HepG2 (cell line): ENCODE measurements around the gene STH. TPM values are rescaled to one million over a fixed set of nuclear protein-coding genes. Genes with fewer than 3 reads are reported as not detected.

ENCODE experiments used
- ATAC-seq: fragments of 200-7000 bp; cut with Tn5 transposase; 3 replicates; pipeline ENCODE4 v1.9.1; 2020; ENCODE audit warnings: mild to moderate bottlenecking, moderate library complexity
- BruUV-seq: library from RNA; stranded (reverse); fragments of 400-500 nt; replicated peaks from 2 replicates; lab custom pipeline; 2021; lab: Mats Ljungman, UMichigan
- CTCF ChIA-PET: fragments of 300-600 bp; formaldehyde crosslinking; extraction: SDS; loops from one replicate; lab custom pipeline; 2021; ENCODE audit warnings: low total read pairs, inconsistent platforms, low intra/inter-chr PET ratio; lab: Yijun Ruan, JAX
- POLR2A ChIA-PET: fragments of 350-600 bp; sonication (Branson Sonifier 250); formaldehyde crosslinking; loops from one replicate; lab custom pipeline; 2020; ENCODE audit warnings: antibody characterized with exemption, inconsistent platforms; lab: Yijun Ruan, JAX
- DNase-seq: peaks from one replicate; pipeline ENCODE4 v3.0.0-alpha.2; 2015; ENCODE audit warnings: low spot score
- FAIRE-seq: peaks from 3 replicates; lab custom pipeline; 2011; peaks lifted over from hg19 to GRCh38; lab: Jason Lieb, UNC
- H2AFZ ChIP-seq: one replicate; pipeline ENCODE4 v1.6.1; 2011; ENCODE audit warnings: low read length, inconsistent platforms
- H3K27ac ChIP-seq: fragments of 300-600 bp; 3 replicates; pipeline ENCODE4 v1.8.0; 2011; ENCODE audit warnings: mixed run types, mild to moderate bottlenecking, mixed read lengths, low read length, inconsistent platforms; ENCODE audit not compliant: insufficient read depth; ENCODE audit errors: extremely low read length
- H3K27me3 ChIP-seq, 2 experiments: fragments of 200-600 bp in 1 of 2; 2 replicates in 1 of 2; 3 replicates in 1 of 2; pipeline versions ENCODE4 v1.6.0 to v1.8.0; 2011; ENCODE audit warnings: low read length in 2 of 2, mild to moderate bottlenecking in 2 of 2, moderate library complexity in 2 of 2, inconsistent platforms in 1 of 2; ENCODE audit not compliant: insufficient read depth in 2 of 2, control insufficient read depth in 1 of 2
- H3K36me3 ChIP-seq, 2 experiments: fragments of 200-600 bp in 1 of 2; replicated peaks in 1 of 2; 2 replicates in 1 of 2; 3 replicates in 1 of 2; pipeline versions ENCODE4 v1.5.1 to v1.8.0; 2011; ENCODE audit warnings: low read length in 2 of 2, inconsistent platforms in 1 of 2; ENCODE audit not compliant: insufficient read depth in 2 of 2, control insufficient read depth in 1 of 2
- H3K4me1 ChIP-seq: 2 replicates; pipeline ENCODE4 v1.5.1; 2012; ENCODE audit warnings: low read length, inconsistent platforms; ENCODE audit not compliant: insufficient read depth
- H3K4me2 ChIP-seq: 2 replicates; pipeline ENCODE4 v1.6.0; 2011; ENCODE audit warnings: low read depth, low read length, inconsistent platforms
- H3K4me3 ChIP-seq, 3 experiments: fragments of 200-600 bp in 1 of 3; sonication (generic), shearing (Covaris generic) in 1 of 3; replicated peaks in 1 of 3; 2 replicates each; pipeline ENCODE4 v1.5.1; 2011 to 2016; ENCODE audit warnings: low read length in 3 of 3, inconsistent platforms in 2 of 3, low read depth in 2 of 3, mild to moderate bottlenecking in 2 of 3, control low read depth in 1 of 3, mixed read lengths in 1 of 3; ENCODE audit not compliant: insufficient read depth in 1 of 3
- H3K79me2 ChIP-seq: one replicate; pipeline ENCODE4 v1.6.1; 2011; ENCODE audit warnings: low read length, inconsistent platforms; ENCODE audit not compliant: insufficient read depth
- H3K9ac ChIP-seq: 2 replicates; pipeline ENCODE4 v1.6.0; 2011; ENCODE audit warnings: mild to moderate bottlenecking, low read depth, low read length, inconsistent platforms; ENCODE audit not compliant: insufficient read depth
- H3K9me3 ChIP-seq: 2 replicates; pipeline ENCODE4 v1.5.1; 2012; ENCODE audit warnings: mild to moderate bottlenecking, low read length
- H4K20me1 ChIP-seq: 2 replicates; pipeline ENCODE4 v1.6.0; 2011; ENCODE audit warnings: inconsistent platforms, mild to moderate bottlenecking, low read length, moderate library complexity; ENCODE audit not compliant: insufficient read depth
- AGO2 ChIP-seq: fragments of 200-400 bp; formaldehyde crosslinking; optimal IDR thresholded peaks from 2 replicates; pipeline ENCODE3; 2017; ENCODE audit warnings: mild to moderate bottlenecking, low read depth, low read length, moderate library complexity
- MATR3 ChIP-seq: sonication (generic); formaldehyde crosslinking; IDR thresholded peaks from 2 replicates; pipeline ENCODE4 v1.4.0; 2020; ENCODE audit warnings: missing genetic modification reagents
- RBM22 ChIP-seq: fragments of 200-400 bp; formaldehyde crosslinking; optimal IDR thresholded peaks from 2 replicates; pipeline ENCODE3; 2017; ENCODE audit warnings: mild to moderate bottlenecking, low read length, moderate library complexity
- ZNF296 ChIP-seq: sonication (generic); formaldehyde crosslinking; conservative IDR thresholded peaks from 2 replicates; pipeline ENCODE4 v1.5.0; 2020; ENCODE audit warnings: mild to moderate bottlenecking, missing genetic modification reagents
- WGBS: methylation state at CpG from one replicate; pipeline ENCODE4 v1.1.6; 2017; ENCODE audit warnings: low lambda C conversion rate; 5-methylcytosine and 5-hydroxymethylcytosine counted together
- in situ Hi-C: cut with HindIII; loops from 2 replicates; pipeline ENCODE4 v1.10.0; 2017; ENCODE audit warnings: low pct_unique_long_range_greater_than_20kb; ENCODE audit not compliant: extremely low pct_ligation_motif_present
- intact Hi-C: fragments of 100-400 bp; cut with micrococcal nuclease; formaldehyde crosslinking; loops from one replicate; pipeline ENCODE4 v1.10.0; 2022; ENCODE audit not compliant: unreplicated experiment
- polyA plus RNA-seq, 8 experiments: library from polyadenylated mRNA; depleted of rRNA in 3 of 8; stranded (reverse) in 7 of 8; unstranded in 1 of 8; fragments of >200 nt; fragmentation: Illumina TruSeq in 4 of 8; extraction: Trizol in 4 of 8; gene quantifications; 2 replicates each; pipeline versions ENCODE4 v1.2.1 to v1.2.3, GENCODE V29; 2011 to 2016; ENCODE audit warnings: low read depth in 4 of 8, missing spikeins in 1 of 8, mixed read lengths in 1 of 8; ENCODE audit not compliant: insufficient read depth in 1 of 8
- total RNA-seq, 5 experiments: library from RNA; depleted of rRNA; stranded (reverse); fragments of >200 nt; fragmentation: Illumina TruSeq; extraction: Trizol; gene quantifications; 2 replicates each; pipeline ENCODE4 v1.2.3, GENCODE V29; 2016; ENCODE audit warnings: low read depth in 1 of 5

STH gene
- total and polyA plus RNA-seq, 2 of the 13 experiments (the other 11 are each of a cell fraction or from before 2014, with no cell fraction given), result not detected

- Histone ChIP-seq H3K4me2 (no peak overlapping the region), H3K27me3 (no peaks in the 10 kb centered on the region), H3K9me3 (no peaks in the 10 kb centered on the region), H3K4me1 (no peaks in the 10 kb centered on the region), H3K79me2 (no peaks in the 10 kb centered on the region), H2AFZ (no peak overlapping the region), H4K20me1 (no peaks in the 10 kb centered on the region), H3K9ac (no peak overlapping the region), H3K4me3 (no peak overlapping the region), H3K36me3 (peaks cover 12 to 21% of the 10 kb centered on the region in 2 experiments; a peak in 4 of 5 replicates), H3K27ac (no peak overlapping the region)
- TF ChIP-seq AGO2, result peak; percentile 36
- TF ChIP-seq ZNF296 (CRISPR knock-in tag), result no peak
- peak; percentile 50 for TF ChIP-seq RBM22
- DNase-seq (no peak), ATAC-seq (no peak), FAIRE-seq (no peak)
- WGBS, result 97% methylated on average over 24 of the region's 24 CpGs
- intact Hi-C loops (no loop called here), in situ Hi-C loops (loop anchor here (25.0 kb wide), 1 partner anchor 813 kb away; no protein-coding TSS in a partner anchor)
- CTCF ChIA-PET, result no interaction called here
- POLR2A ChIA-PET, result no interaction called here
- no TSS peak for BruUV-seq
Observed at GRCh38 chr17:46023783-46024388, 24.8 kb downstream of the STH start.

GRCh38 chr17:46024590-46024989 lies 25.5 kb downstream of the STH start:
- intact Hi-C loops, result no loop called here
- no peak overlapping the region for H3K27ac ChIP-seq
- no peaks in the 10 kb centered on the region for H3K27me3 ChIP-seq
- ChIA-PET POLR2A (no interaction called here), CTCF (no interaction called here)
- H4K20me1 ChIP-seq, result no peaks in the 10 kb centered on the region
- TF ChIP-seq AGO2 (peak; percentile 53), MATR3 (no peak)
- no peak overlapping the region for H3K4me2 ChIP-seq
- H3K79me2 ChIP-seq, result no peaks in the 10 kb centered on the region
- no TSS peak for BruUV-seq
- in situ Hi-C loops, result loop anchor here (25.0 kb wide), 1 partner anchor 813 kb away; no protein-coding TSS in a partner anchor
- no peak for DNase-seq
- 93% methylated on average over 14 of the region's 14 CpGs for WGBS
- H2AFZ ChIP-seq, result no peak overlapping the region
- H3K36me3 ChIP-seq, result peaks cover 12 to 28% of the 10 kb centered on the region in 2 experiments; a peak in 4 of 5 replicates
- ATAC-seq, result peak; percentile 7
- no peak overlapping the region for H3K9ac ChIP-seq
- H3K4me1 ChIP-seq, result no peaks in the 10 kb centered on the region
- H3K9me3 ChIP-seq, result no peaks in the 10 kb centered on the region
- H3K4me3 ChIP-seq, result no peak overlapping the region
- no peak for FAIRE-seq
